Subcutaneous adipose tissue (tissue), 4 donors: Measurements from ENCODE around the gene MCM3. TPM values are rescaled to one million over a fixed set of nuclear protein-coding genes. Genes with fewer than 3 reads are reported as not detected.

Source experiments
- CTCF ChIP-seq: fragments of 450-650 bp; IDR thresholded peaks from one replicate; pipeline ENCODE4 v1.5.1; 2016; ENCODE audit warnings: low read depth, mild to moderate bottlenecking, control low read depth, antibody characterized with exemption, moderate library complexity
- total RNA-seq, 4 donors: library from RNA; depleted of rRNA; stranded (reverse); fragments of >200 nt; gene quantifications; one replicate each; pipeline ENCODE4 v1.1.0, GENCODE V29; 2016

The MCM3 gene
- 10 to 100 TPM; 22.9 to 30.9 (median 27.6) TPM for total RNA-seq

DNA sequence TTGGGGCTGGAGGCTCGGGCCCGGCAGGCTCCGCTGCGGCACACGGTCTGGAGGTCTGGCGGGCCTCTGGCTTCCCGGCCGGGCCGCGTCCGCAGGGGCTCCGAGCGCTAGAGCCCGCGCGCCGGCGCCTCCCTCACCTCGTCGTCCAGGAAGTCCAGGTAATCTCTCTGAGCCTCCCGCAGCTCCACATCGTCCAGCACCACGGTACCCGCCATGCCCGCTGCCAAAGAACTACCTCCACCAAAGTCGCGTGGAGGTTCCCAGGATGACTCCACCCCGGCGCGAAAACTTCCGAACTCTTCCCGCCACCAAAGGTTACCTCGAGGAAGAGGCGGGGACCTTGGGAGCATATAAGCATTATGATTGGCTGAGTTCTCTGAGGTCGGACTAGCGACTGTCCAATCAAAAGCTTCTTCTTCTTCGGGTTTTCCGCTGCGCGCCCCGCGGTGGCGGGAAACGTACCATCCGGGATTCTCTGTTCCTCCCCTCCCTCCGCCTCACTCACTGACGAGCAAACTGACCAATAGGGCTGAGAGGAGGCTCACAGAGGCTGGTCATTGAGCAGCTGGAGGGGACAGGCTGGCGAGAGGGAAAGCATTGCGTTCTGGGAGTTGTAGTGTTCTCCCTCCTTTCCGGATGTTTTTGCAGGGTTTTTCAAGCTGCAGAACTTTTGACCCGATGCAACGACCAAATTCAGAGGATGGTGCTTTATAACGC lies at the start of gene MCM3:
Gene MCM3, minus strand, starts transcription at position 283 of the 717 bp plus-strand sequence. Its CDS starts 68 bp downstream, at position 215.
- no peak for TF ChIP-seq CTCF

- no peak for TF ChIP-seq CTCF
These were observed 49.3 kb upstream of the MCM3 start for GRCh38 chr6:52333840-52334200.

DNA sequence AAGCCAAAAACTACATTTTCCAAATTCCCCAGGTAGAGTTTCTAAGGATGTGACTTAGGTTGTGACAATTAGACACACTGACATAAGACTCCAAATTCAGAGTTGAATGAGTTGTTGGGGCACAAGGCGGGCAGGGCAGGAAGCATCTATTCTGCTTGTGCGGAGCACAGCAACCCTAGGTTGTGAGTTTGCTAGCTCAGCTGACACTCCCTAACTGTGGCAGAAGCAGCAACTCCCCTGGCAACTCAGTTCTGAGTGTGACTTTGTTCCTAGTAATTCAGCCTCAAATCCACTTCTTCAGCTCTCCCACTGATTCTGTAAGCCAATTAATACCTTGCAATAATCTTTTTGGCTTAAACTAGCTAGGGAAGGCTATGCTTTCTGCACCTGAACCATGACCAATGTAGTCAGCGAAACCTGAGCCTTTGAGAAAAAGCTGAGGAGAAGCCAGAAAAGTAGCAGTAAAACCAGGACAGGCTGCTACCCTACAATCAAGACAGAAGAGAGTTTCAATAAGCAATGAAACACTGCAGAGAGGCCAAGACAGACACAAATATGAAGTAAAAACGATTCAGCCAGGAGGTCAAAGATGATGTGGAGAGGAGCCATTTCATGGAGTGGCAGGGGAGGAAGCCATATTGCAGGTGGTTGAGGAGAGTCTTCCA lies 47.4 kb upstream of the MCM3 start:
- no peak for TF ChIP-seq CTCF

DNA sequence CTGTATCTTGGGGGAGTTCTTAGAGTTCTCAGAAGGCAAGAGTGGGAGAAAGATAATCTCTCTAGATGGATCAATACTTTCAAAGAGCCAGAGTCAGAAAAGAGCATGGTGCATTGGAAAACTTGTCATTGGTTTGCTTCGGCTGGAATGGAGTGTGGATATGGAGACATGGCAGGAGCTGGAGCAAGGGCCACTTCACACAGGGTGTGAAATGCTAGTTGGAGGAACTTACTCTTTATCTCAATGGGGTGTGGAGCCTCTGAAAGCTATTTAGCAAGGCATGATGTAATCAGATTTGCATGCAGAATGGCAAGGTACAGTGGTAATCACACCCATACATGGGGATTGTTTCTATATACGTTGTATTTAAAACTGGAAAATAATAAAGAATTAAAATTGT lies 45.9 kb upstream of the MCM3 start:
- no peak for TF ChIP-seq CTCF

DNA sequence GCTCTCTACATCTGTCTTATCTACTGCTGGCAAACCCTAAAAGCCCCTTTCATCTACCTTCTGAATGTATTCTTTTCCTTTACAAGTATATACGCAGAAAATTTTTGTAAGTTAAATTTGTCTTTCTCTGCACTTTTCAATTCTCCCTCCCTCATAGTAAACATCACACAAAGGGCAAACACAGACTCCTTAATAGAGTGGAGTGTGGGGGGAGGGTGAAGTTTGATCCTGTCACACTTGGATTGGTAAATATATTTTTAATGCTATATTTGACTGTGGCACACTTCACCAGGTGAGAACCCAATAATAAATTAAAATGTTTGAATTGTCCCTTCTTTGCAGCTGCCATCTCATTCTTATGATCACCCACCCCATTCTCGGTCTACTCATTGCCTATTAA lies 44.2 kb upstream of the MCM3 start:
- no peak for TF ChIP-seq CTCF

GRCh38 chr6:52328303-52328662 lies 43.7 kb upstream of the MCM3 start:
- no peak for TF ChIP-seq CTCF

DNA sequence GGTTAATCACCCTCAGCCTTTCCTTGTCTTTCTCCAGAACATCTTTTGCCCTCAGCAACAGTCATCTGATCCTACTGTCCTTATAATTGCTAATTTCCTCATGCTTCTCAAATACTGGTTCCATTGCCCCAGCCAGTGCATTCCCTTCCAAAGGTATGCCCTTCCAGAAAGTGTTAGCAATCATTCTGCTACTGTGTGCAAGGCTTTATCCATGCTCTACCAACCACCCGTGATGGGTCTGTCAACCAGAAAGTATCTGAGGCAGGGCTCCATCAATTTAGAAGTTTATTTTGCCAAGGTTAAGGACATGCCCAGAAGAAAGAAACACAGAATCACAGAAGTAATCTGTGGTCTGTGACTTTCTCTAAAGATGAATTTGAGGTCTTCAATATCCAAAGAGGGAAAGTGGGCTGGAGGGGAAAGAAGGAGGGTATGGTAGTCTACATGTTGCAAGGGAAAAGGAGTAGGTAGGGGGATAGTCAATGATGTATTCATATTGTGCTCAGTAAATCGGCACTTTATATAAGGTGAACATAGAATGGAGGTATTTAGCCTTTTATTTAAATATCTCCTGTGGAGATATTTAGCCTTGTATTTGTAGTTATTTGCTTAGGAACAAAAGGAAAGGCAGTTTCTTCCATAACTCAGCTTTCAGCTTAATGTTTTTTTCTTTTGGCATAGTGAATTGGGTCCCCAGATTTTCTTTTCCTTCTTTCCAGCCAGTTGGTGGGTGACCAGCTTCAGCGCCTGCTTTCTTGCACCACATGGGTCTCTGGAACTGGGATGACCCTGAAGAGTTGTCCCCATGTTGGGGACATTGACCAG lies 42.2 kb upstream of the MCM3 start:
- TF ChIP-seq CTCF = no peak
